ENCODE data around the gene TSPAN6. TPM values are rescaled to one million over a fixed set of nuclear protein-coding genes. Genes with fewer than 3 reads are reported as not detected.

Gene TSPAN6
- total and polyA plus RNA-seq, 2 of the 4 experiments (the other 2 are of a cell fraction), result 16.1 to 20.1 TPM

GRCh38 chrX:100600340-100600739 is 36.3 kb downstream of the TSPAN6 start:
- no peaks in the 10 kb centered on the region for H3K79me1 ChIP-seq (ENCODE audit: low read depth in 1 of 2, low read length in 2 of 2)
- no peak for ATAC-seq (ENCODE audit: low read depth)
- no peak overlapping the region for H3K18ac ChIP-seq (ENCODE audit: low read depth, low read length)
- H2BK5ac ChIP-seq (ENCODE audit: low read depth, low read length, poor library complexity, severe bottlenecking), result no peak overlapping the region
- dilution Hi-C loops (cut with HindIII; ENCODE audit: low sequenced_read_pairs, unreplicated experiment) (no loop called here), in situ Hi-C loops (cut with MboI; ENCODE audit: low sequenced_read_pairs) (no loop called here), intact Hi-C loops (cut with micrococcal nuclease) (no loop called here)
- ChIA-PET POLR2A (ENCODE audit: unreplicated experiment) (no interaction called here), CTCF (no interaction called here)
- H2BK120ac ChIP-seq (ENCODE audit: low read depth, low read length), result no peak overlapping the region
- H3K4me3 ChIP-seq (ENCODE audit: insufficient read depth, low read depth, low read length), result no peak overlapping the region
- no peak for DNase-seq
- no peak overlapping the region for H3K9ac ChIP-seq (ENCODE audit: low read depth, low read length)
- H3K56ac ChIP-seq (ENCODE audit: extremely low read depth, insufficient read depth, low read length), result no peak overlapping the region
- H2BK20ac ChIP-seq (ENCODE audit: low read depth, low read length), result no peak overlapping the region
- H4K8ac ChIP-seq (ENCODE audit: low read depth in 2 of 2, low read length in 2 of 2), result no peak overlapping the region
- H2AK9ac ChIP-seq (replicated peaks; ENCODE audit: low read depth, low read length, poor library complexity), result no peak overlapping the region
- no peak overlapping the region for H3K4ac ChIP-seq (ENCODE audit: low read depth, low read length)
- TF ChIP-seq CHD1 (IDR thresholded peaks at IDR 0.05; ENCODE audit: low read depth, low read length) (no peak), MXI1 (IDR thresholded peaks at IDR 0.05; ENCODE audit: borderline replicate concordance, low read depth, low read length) (no peak), RFX5 (IDR thresholded peaks at IDR 0.05; ENCODE audit: low read depth, low read length) (no peak), MAFK (IDR thresholded peaks at IDR 0.05; ENCODE audit: low read depth, low read length) (peak; percentile 90), NFE2L2 (IDR thresholded peaks at IDR 0.05; ENCODE audit: low read depth, low read length) (no peak), CTCF (conservative IDR thresholded peaks at IDR 0.05; ENCODE audit: low read depth, low read length) (no peak), MAZ (IDR thresholded peaks at IDR 0.05; ENCODE audit: borderline replicate concordance, low read depth, low read length) (no peak)
- H2AFZ ChIP-seq (replicated peaks; ENCODE audit: low read length, poor library complexity), result no peak overlapping the region
- H3K27ac ChIP-seq (ENCODE audit: insufficient read depth, low read length), result no peak overlapping the region
- H2AK5ac ChIP-seq (ENCODE audit: low read depth, low read length), result no peak overlapping the region
- H4K20me1 ChIP-seq (ENCODE audit: insufficient read depth, low read length), result no peaks in the 10 kb centered on the region
- H3K36me3 ChIP-seq (ENCODE audit: control insufficient read depth, insufficient read depth, low read length), result no peaks in the 10 kb centered on the region
- H3K9me1 ChIP-seq (ENCODE audit: insufficient read depth, low read length), result no peaks in the 10 kb centered on the region
- no peaks in the 10 kb centered on the region for H3K4me1 ChIP-seq (ENCODE audit: control insufficient read depth, insufficient read depth, low read length)
- no peak overlapping the region for H4K91ac ChIP-seq (ENCODE audit: insufficient read depth, low read depth, low read length)
- H2BK15ac ChIP-seq (ENCODE audit: low read depth, low read length), result no peak overlapping the region
- no peaks in the 10 kb centered on the region for H3K9me3 ChIP-seq (ENCODE audit: control insufficient read depth, insufficient read depth, low read length)
- no peak overlapping the region for H3K14ac ChIP-seq (replicated peaks; ENCODE audit: low read depth, low read length)
- H3K4me2 ChIP-seq (ENCODE audit: low read depth, low read length), result no peak overlapping the region
- H4K5ac ChIP-seq (ENCODE audit: low read depth, low read length), result no peak overlapping the region
- peaks cover 7% of the 10 kb centered on the region for H3K27me3 ChIP-seq (ENCODE audit: control insufficient read depth, insufficient read depth, low read length)
- no TSS peak for BruUV-seq (replicated peaks)
- H3K23ac ChIP-seq (ENCODE audit: low read depth, low read length), result no peak overlapping the region

Data from IMR-90 (cell line).